ENCODE measurements around the gene RETREG1.

Gene RETREG1

GRCh38 chr5:16585041-16585667 is 31.6 kb downstream of the RETREG1 start:
- DNase-seq (ENCODE audit: low spot score), result no peak

GRCh38 chr5:16582081-16582480 is 34.7 kb downstream of the RETREG1 start:
- DNase-seq (ENCODE audit: low spot score), result no peak

GRCh38 chr5:16580382-16580781 is 36.4 kb downstream of the RETREG1 start:
- no peak for DNase-seq (ENCODE audit: low spot score)

GRCh38 chr5:16579142-16579847 is 37.5 kb downstream of the RETREG1 start:
- DNase-seq (ENCODE audit: low spot score), result no peak

- no peak for DNase-seq (ENCODE audit: low spot score)
These were observed 38.3 kb downstream of the RETREG1 start for GRCh38 chr5:16578474-16578883.

GRCh38 chr5:16577677-16578076 is 39.1 kb downstream of the RETREG1 start:
- no peak for DNase-seq (ENCODE audit: low spot score)

- DNase-seq (ENCODE audit: low spot score), result peak; percentile 74
These were observed 41.7 kb downstream of the RETREG1 start for GRCh38 chr5:16574789-16575721.

GRCh38 chr5:16573401-16573800 is 43.4 kb downstream of the RETREG1 start:
- no peak for DNase-seq (ENCODE audit: low spot score)

GRCh38 chr5:16572289-16573015 is 44.3 kb downstream of the RETREG1 start:
- no peak for DNase-seq (ENCODE audit: low spot score)

- no peak for DNase-seq (ENCODE audit: low spot score)
These were observed 45.8 kb downstream of the RETREG1 start for GRCh38 chr5:16571016-16571415.

GRCh38 chr5:16570121-16570815 is 46.5 kb downstream of the RETREG1 start:
- DNase-seq (ENCODE audit: low spot score), result peak; percentile 26

- DNase-seq (ENCODE audit: low spot score), result no peak
These were observed 47.8 kb downstream of the RETREG1 start for GRCh38 chr5:16568875-16569580.

GRCh38 chr5:16567365-16567764 is 49.4 kb downstream of the RETREG1 start:
- DNase-seq (ENCODE audit: low spot score), result no peak

GRCh38 chr5:16565118-16565517 is 51.7 kb downstream of the RETREG1 start:
- no peak for DNase-seq (ENCODE audit: low spot score)

GRCh38 chr5:16564248-16564867 is 52.4 kb downstream of the RETREG1 start:
- no peak for DNase-seq (ENCODE audit: low spot score)

- no peak for DNase-seq (ENCODE audit: low spot score)
These were observed 53.1 kb downstream of the RETREG1 start for GRCh38 chr5:16563686-16564085.

GRCh38 chr5:16561660-16562059 is 55.1 kb downstream of the RETREG1 start:
- no peak for DNase-seq (ENCODE audit: low spot score)

GRCh38 chr5:16559702-16560101 is 57.1 kb downstream of the RETREG1 start:
- DNase-seq (ENCODE audit: low spot score), result no peak

GRCh38 chr5:16558984-16559629 is 57.7 kb downstream of the RETREG1 start:
- DNase-seq (ENCODE audit: low spot score), result no peak

- no peak for DNase-seq (ENCODE audit: low spot score)
These were observed 59.3 kb downstream of the RETREG1 start for GRCh38 chr5:16557477-16557876.

Measured in GM03348 (cell line).